Cardiac fibroblast (primary cell): ENCODE results near the gene PROC.
A peak's percentile ranks its signal among the peaks of the same experiment; 100 is the strongest.

Experiments used
- DNase-seq, 2 donors: peaks; one replicate each; pipeline versions ENCODE4 v3.0.0 to v3.0.0-alpha.2; 2010; ENCODE audit warnings: low read depth in 2 of 2
- H3K4me3 ChIP-seq, 2 donors: replicated peaks in 1 of 2; 1 replicate in 1 of 2; 2 replicates in 1 of 2; pipeline ENCODE4 v1.5.1; 2011; ENCODE audit warnings: low read depth in 2 of 2, low read length in 2 of 2, mild to moderate bottlenecking in 2 of 2, moderate library complexity in 1 of 2
- TF ChIP-seq, protein P1 (sequence below): IDR thresholded peaks from one replicate; pipeline ENCODE4 v1.5.1; 2011; ENCODE audit warnings: low read depth, mild to moderate bottlenecking, low read length, inconsistent platforms

PROC gene

DNA sequence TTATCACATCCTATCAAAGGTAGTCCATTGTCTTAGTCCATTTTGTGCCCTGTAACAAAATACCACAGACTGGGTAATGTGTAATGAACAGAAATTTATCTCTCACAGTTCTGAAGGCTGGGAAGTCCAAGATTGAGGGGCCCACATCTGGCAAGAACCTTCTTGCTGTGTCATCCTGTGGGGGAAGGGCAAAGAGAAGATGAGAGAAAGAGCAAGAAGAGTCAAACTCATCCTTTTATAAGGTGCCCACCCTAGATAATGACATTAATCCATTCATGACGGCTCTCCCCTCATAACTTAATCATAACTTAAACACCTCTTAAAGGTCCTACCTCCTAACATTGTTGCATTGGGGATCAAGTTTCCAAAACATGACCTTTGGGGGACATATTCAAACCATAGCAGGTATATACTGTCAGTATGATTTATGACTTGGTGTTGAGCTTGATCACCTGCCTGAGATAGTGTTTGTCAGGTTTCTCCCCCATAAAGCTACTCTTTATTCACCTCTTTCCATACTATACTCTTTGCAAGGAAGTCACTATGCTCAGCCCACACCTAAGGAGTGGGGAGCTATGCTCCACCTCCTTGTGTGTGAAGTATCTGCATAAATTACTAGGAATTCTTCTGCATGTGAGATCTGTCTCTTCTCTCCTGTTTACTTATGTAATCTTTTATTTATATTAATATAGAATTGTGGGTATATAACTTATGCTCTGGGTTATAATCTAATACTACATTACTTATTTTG is 25.2 kb upstream of the PROC start:
- no peak overlapping the region for H3K4me3 ChIP-seq
- no peak for DNase-seq
- TF ChIP-seq, protein P1, sequence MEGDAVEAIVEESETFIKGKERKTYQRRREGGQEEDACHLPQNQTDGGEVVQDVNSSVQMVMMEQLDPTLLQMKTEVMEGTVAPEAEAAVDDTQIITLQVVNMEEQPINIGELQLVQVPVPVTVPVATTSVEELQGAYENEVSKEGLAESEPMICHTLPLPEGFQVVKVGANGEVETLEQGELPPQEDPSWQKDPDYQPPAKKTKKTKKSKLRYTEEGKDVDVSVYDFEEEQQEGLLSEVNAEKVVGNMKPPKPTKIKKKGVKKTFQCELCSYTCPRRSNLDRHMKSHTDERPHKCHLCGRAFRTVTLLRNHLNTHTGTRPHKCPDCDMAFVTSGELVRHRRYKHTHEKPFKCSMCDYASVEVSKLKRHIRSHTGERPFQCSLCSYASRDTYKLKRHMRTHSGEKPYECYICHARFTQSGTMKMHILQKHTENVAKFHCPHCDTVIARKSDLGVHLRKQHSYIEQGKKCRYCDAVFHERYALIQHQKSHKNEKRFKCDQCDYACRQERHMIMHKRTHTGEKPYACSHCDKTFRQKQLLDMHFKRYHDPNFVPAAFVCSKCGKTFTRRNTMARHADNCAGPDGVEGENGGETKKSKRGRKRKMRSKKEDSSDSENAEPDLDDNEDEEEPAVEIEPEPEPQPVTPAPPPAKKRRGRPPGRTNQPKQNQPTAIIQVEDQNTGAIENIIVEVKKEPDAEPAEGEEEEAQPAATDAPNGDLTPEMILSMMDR = no peak

DNA sequence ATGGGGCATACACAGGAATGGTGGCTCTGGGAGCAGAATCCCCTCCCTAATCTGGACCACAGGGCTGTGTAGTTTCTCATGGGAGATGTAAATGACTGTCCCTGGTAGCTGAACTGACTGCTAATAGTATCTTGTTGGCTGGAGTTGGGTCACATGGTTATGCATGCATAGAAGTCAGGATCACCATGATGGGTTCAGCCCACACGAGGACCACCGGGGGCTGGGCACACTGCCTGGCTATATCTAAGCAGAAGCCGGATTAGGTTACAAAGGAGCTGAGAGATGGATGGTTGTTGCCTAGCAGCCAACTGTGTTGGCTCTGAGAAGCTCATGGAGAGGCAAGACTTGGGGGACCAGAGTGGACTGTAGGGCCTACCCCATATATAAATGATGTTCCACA is 23.7 kb upstream of the PROC start:
- TF ChIP-seq, protein P1 = no peak
- no peak for DNase-seq
- H3K4me3 ChIP-seq = no peak overlapping the region

DNA sequence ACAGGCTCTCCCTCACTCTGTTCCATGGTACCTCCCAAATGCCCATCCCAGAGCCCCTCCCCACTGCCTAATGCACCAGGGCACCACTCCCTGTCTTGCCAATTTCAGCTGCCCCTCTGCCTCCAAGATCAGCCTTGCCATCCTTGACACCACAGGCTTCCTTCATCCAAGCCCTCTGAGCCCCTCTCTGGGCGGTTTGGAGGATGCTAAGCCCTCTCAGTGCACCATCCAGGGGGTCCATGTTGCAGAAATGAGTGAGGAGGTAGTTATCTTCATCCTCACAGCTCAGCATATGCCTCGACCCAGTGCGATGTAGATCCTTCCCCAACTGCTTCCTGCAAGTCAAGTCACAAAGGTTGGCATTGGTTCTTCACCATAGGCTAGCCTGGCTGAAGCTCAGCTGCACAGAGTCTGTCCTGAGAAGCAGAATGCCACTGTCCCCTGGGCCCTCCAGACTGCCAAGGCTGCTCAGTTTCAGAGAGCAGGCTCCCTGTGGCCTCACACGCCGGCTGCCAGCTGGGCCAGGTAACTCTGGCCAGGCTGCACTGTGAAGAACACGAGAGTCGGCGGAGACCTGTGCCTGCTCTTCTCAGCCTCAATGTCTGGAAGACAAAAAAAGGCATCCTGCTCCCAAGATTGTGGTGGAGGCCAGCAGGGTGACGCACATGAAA is 20.5 kb upstream of the PROC start:
- no peak for DNase-seq
- H3K4me3 ChIP-seq = no peak overlapping the region
- TF ChIP-seq, protein P1 = no peak

DNA sequence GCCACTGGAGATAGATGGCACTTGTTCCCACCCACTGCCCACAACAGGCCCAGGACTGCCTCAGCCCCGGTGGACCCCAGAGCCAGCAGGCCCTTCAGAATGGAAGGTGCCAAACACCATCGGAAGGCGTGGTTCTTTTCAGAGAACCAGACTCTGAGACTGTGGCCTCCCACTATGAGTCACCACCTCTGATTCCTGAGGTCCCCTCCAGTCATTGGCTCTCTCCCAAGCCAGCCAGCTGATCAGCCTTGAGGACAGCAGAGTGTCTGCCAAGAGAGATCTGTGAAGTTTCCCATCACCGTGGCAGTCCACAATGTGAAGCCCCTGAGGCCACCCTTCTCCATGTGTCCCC is 20.0 kb upstream of the PROC start:
- TF ChIP-seq, protein P1 = no peak
- H3K4me3 ChIP-seq = no peak overlapping the region
- DNase-seq = peak; percentile 87 to 93

DNA sequence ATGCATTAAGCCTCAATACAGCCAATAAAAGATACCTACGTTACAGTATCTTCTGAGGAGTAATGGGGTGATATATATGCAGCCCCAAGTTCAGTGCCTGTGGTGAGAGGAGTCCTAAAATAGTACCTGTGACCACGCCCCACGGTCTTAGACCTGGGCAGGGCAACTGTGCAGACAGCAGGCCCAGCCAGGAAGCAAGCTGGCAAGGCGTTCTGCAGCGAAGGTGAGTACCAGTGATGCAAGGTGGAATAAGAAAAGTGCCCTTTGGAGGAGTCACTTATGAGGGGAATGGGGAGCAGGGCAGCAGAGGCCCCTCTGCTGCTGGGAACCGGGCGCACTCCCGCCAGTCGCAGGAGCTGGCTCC is 17.7 kb upstream of the PROC start:
- no peak for DNase-seq
- TF ChIP-seq, protein P1 = no peak
- no peak overlapping the region for H3K4me3 ChIP-seq

DNA sequence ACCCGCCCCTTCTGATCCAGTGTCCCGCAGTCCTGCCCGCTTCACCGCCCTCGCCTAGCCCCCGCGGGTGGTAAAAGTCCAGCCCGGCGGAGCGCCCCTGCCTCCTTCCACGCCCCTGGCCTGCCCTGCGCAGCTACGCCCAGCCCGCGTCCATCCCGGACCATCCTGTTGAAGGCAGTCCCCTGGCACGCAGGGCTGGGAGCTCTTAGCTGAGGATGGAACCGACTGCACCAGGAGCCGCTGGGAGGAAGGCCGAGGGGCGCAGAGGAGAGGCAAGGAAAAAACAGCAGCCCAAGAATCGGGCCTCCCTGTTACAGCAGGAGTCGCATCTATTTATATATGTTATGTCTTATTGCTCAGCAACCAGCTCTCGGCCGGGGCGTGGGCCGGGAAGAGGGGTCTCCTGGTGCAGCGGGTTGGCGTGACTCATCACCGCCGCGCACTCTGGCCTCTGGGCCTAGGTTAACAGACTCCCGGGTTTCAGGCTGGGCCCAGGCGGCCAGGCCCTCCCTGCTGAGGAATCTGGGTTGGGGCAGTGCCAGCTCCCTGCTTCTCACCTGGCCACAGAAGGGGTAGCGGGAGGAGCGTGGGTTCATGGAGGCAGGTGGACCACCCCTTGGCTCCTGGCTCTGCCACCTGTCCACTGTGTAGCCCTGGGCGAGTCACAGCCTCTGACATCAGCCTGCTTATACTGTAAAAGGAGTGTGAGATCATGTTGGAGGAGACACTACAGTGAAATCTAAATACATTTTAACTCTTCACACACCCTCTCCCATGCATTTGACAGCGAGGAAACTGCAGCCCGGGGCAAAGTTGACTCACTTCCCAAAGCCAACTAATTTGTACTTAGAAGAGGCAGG is 17.1 kb upstream of the PROC start:
- TF ChIP-seq, protein P1 = no peak
- H3K4me3 ChIP-seq = no peak overlapping the region
- DNase-seq = peak; percentile 34 to 60
